RWPE2 (cell line): ENCODE measurements around the gene STK11.

Source experiments
- ATAC-seq: fragments of 200-7000 bp; cut with Tn5 transposase; 3 replicates; pipeline ENCODE4 v1.9.1; 2021; ENCODE audit warnings: low read depth
- DNase-seq: peaks from one replicate; pipeline ENCODE4 v3.0.0-alpha.2; 2020; ENCODE audit warnings: low spot score
- H3K27ac ChIP-seq: fragments of 450-650 bp; 2 replicates; pipeline ENCODE4 v1.5.1; 2017; ENCODE audit warnings: mild to moderate bottlenecking; ENCODE audit not compliant: poor library complexity, severe bottlenecking
- H3K27me3 ChIP-seq: fragments of 250-450 bp; sonication (Bioruptor Pico); 2 replicates; pipeline ENCODE4 v1.5.1; 2021; ENCODE audit warnings: mild to moderate bottlenecking, moderate library complexity; ENCODE audit not compliant: insufficient read depth, poor library complexity, severe bottlenecking
- H3K36me3 ChIP-seq: fragments of 250-450 bp; sonication (Bioruptor Pico); 2 replicates; pipeline ENCODE4 v1.5.1; 2020; ENCODE audit warnings: low read depth, mild to moderate bottlenecking, moderate library complexity
- H3K4me1 ChIP-seq: fragments of 250-450 bp; sonication (Bioruptor Pico); 2 replicates; pipeline ENCODE4 v1.5.1; 2021; ENCODE audit warnings: mild to moderate bottlenecking, moderate library complexity; ENCODE audit not compliant: insufficient read depth, poor library complexity, severe bottlenecking
- H3K4me3 ChIP-seq: fragments of 250-450 bp; sonication (Bioruptor Pico); 2 replicates; pipeline ENCODE4 v1.5.1; 2021; ENCODE audit warnings: mild to moderate bottlenecking, moderate library complexity; ENCODE audit not compliant: severe bottlenecking
- H3K9me3 ChIP-seq: fragments of 250-450 bp; sonication (Bioruptor Pico); 2 replicates; pipeline ENCODE4 v1.5.1; 2021; ENCODE audit warnings: mild to moderate bottlenecking, moderate library complexity; ENCODE audit not compliant: severe bottlenecking
- TF ChIP-seq, protein P1 (sequence below): fragments of 450-650 bp; IDR thresholded peaks from one replicate; pipeline ENCODE4 v1.5.1; 2017; ENCODE audit warnings: mild to moderate bottlenecking, moderate library complexity; ENCODE audit not compliant: poor library complexity, severe bottlenecking

The STK11 gene

DNA sequence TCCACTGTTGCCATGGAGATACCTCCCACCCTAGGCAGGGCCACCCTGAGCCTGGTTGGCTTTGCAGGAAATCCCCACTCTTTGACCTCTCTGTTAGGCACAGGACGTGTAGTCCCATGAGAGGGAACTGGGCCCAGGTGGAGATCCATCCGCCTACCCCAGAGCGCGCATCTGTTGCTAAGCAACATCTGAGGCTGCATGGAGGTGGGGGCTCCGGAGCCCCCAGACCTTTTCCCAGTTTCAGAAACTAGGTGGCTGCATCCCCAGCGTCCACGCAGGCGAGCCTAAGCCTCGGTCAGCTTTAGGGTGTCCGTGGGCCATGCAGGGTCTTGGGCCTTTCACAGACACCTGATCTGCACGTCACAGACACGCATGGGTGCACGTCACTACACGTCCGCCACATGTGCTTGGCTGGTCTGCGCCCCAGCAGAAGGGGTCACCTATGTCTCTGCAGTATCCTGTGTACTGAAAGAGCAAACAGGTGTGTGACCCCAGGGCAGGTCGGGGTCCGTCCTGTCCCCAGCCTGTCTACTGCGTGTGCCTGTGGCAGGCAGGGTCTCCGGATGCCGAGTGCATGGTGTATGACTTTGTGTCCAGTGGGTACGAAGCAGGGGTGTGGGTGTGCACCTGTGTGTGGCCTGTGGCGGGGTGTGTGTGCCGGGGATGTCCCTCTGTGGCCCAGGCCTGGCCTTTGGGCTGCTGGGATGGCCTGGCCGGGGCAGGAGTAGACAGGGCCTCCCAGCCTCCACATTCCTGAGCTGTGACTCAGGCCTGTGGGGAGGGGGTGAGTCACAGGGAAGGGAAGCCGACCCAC, 59.4 kb downstream of the STK11 start:
- H3K4me1 ChIP-seq: peaks cover 13% of the 10 kb centered on the region
- H3K27ac ChIP-seq: peak overlapping the region; percentile 97
- ATAC-seq: peak; percentile 17; the same call in 1 of the 3 replicates
- DNase-seq: no peak
- no peaks in the 10 kb centered on the region for H3K27me3 ChIP-seq
- TF ChIP-seq, protein P1, sequence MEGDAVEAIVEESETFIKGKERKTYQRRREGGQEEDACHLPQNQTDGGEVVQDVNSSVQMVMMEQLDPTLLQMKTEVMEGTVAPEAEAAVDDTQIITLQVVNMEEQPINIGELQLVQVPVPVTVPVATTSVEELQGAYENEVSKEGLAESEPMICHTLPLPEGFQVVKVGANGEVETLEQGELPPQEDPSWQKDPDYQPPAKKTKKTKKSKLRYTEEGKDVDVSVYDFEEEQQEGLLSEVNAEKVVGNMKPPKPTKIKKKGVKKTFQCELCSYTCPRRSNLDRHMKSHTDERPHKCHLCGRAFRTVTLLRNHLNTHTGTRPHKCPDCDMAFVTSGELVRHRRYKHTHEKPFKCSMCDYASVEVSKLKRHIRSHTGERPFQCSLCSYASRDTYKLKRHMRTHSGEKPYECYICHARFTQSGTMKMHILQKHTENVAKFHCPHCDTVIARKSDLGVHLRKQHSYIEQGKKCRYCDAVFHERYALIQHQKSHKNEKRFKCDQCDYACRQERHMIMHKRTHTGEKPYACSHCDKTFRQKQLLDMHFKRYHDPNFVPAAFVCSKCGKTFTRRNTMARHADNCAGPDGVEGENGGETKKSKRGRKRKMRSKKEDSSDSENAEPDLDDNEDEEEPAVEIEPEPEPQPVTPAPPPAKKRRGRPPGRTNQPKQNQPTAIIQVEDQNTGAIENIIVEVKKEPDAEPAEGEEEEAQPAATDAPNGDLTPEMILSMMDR: no peak
- H3K36me3 ChIP-seq: peaks cover 1% of the 10 kb centered on the region
- no peak overlapping the region for H3K4me3 ChIP-seq
- H3K9me3 ChIP-seq: no peaks in the 10 kb centered on the region

DNA sequence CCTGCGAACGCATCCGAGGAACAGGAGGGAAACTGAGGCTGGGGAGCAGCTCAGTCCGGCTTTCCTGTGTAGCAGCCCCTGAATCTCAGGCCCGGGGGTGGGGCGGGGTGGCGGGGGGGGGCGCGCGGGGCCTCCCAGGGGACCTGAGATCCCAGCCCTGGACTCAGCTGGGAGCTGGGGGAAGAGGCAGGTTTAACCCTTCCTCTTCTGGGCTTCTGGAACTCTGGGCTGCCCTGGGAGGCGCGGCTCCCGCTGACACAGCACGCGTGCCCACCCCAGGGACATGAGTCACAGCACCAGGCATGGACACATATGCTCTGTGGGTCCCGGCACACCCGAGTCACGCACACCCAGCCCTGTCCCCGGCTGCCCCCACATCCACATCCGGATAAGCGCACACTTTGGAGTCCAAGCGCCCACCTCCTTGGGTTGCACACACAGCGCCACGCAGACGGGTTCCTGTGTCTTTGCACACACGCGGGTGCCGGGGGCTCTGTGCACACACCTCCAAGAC, 60.1 kb downstream of the STK11 start:
- TF ChIP-seq, protein P1: no peak
- ATAC-seq (peak; percentile 3), DNase-seq (no peak)
- no peaks in the 10 kb centered on the region for H3K27me3 ChIP-seq
- peak overlapping the region; percentile 33 for H3K4me3 ChIP-seq
- H3K4me1 ChIP-seq: peaks cover 7% of the 10 kb centered on the region
- peak overlapping the region; percentile 97 for H3K27ac ChIP-seq
- no peaks in the 10 kb centered on the region for H3K9me3 ChIP-seq
- peaks cover 8% of the 10 kb centered on the region for H3K36me3 ChIP-seq

DNA sequence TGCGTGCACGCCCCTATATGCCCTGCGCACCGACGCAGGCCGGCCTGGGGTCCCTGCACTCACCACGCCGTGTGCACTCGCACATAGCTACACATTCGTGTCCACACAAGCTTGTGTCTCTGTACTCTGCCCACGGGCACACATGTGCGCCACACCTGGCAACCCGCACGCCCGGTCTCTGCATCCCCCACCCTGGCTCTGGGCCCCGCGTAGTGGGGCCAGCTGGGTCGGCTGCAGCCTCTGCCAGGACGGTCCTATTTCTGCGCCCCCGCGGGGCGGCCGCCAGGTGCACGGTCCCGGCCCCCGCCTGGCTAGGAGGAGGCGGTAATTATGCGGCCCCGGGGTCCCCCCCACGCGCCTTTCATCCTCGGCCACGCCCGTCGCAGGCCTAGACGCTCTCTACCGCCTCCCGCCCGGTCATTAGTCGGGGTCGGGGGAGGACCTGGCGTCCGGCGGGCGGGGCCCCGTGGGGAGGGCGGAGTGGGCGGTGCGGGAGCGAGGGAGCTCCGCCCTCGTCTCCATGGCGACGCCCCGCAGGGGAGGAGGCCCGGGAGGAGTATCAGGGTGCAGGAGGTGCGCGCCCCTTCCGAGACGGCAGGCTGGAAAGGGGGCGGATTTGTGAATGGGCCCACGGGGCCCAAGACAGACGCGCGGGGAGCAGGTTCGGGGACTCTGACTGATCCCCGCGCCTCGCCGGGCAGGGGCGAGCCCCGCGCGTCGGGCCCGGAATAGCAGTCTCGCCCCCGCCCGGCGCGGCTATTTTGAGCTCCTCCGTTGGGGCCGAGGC, 60.7 kb downstream of the STK11 start:
- no peaks in the 10 kb centered on the region for H3K9me3 ChIP-seq
- TF ChIP-seq, protein P1: no peak
- H3K27ac ChIP-seq: peak overlapping the region; percentile 97
- no peak for DNase-seq
- H3K27me3 ChIP-seq: no peaks in the 10 kb centered on the region
- peaks cover 7% of the 10 kb centered on the region for H3K4me1 ChIP-seq
- peaks cover 14% of the 10 kb centered on the region for H3K36me3 ChIP-seq
- ATAC-seq: peak; percentile 26
- peak overlapping the region; percentile 33 for H3K4me3 ChIP-seq

DNA sequence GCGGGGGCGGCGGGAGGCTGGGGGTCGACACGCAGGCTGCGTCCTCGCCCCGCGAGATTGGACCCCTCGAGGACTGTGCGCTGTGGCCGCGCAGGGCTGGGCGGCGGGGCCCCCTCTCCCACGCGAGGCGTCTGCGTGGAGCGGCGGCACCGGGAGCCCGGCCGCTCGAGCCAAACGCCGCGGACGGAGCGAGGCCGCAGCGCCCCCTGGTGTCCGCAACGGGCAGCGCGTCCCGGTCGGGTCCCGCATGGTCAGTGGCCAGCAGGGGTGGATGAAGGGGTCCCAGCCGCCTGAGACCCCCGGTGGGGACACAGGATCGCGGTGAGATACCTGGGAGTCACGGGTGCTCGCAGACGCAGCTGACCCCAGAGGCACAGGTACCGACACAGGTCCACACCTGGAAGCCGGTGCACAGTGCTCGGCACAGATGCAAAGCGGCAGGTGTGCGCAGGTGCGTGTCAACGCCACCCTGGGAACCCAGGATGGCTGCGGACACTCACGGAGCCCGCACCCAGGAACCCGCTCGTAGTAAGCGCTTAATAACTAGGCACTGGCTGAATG, 61.4 kb downstream of the STK11 start:
- H3K27ac ChIP-seq: peak overlapping the region; percentile 97
- peaks cover 21% of the 10 kb centered on the region for H3K36me3 ChIP-seq
- no peaks in the 10 kb centered on the region for H3K27me3 ChIP-seq
- ATAC-seq: no peak
- no peaks in the 10 kb centered on the region for H3K9me3 ChIP-seq
- no peak for DNase-seq
- peaks cover 7% of the 10 kb centered on the region for H3K4me1 ChIP-seq
- TF ChIP-seq, protein P1: peak; percentile 89
- peak overlapping the region; percentile 33 for H3K4me3 ChIP-seq
